Aorta (tissue), 5 donors: ENCODE data around the gene FRMD5. TPM values are rescaled to one million over a fixed set of nuclear protein-coding genes. Genes with fewer than 3 reads are reported as not detected.

Experiments
- ATAC-seq: fragments of 200-7000 bp; cut with Tn5 transposase; one replicate; pipeline ENCODE4 v1.9.1; 2022; ENCODE audit warnings: moderate library complexity; ENCODE audit not compliant: low FRiP score
- DNase-seq, 2 donors: peaks; one replicate each; pipeline ENCODE4 v3.0.0-alpha.2; 2020
- H3K27ac ChIP-seq, 2 donors: one replicate each; pipeline ENCODE4 v1.5.1; 2013; ENCODE audit warnings: low read length in 2 of 2, mild to moderate bottlenecking in 2 of 2, moderate library complexity in 2 of 2, control low read depth in 1 of 2, inconsistent platforms in 1 of 2, low read depth in 1 of 2
- H3K27me3 ChIP-seq, 2 donors: one replicate each; pipeline ENCODE4 v1.6.1; 2013; ENCODE audit warnings: control low read depth in 1 of 2, low read length in 1 of 2, mild to moderate bottlenecking in 1 of 2, moderate library complexity in 1 of 2; ENCODE audit not compliant: insufficient read depth in 2 of 2, control insufficient read depth in 1 of 2
- H3K36me3 ChIP-seq, 2 donors: one replicate each; pipeline ENCODE4 v1.6.1; 2013; ENCODE audit warnings: control low read depth in 1 of 2, low read length in 1 of 2, mild to moderate bottlenecking in 1 of 2; ENCODE audit not compliant: insufficient read depth in 2 of 2, control insufficient read depth in 1 of 2
- H3K4me1 ChIP-seq, 2 donors: one replicate each; pipeline ENCODE4 v1.6.1; 2013; ENCODE audit warnings: low read length in 2 of 2, control low read depth in 1 of 2, mild to moderate bottlenecking in 1 of 2, moderate library complexity in 1 of 2; ENCODE audit not compliant: insufficient read depth in 2 of 2, control insufficient read depth in 1 of 2
- H3K4me3 ChIP-seq, 2 donors: one replicate each; pipeline ENCODE4 v1.5.1; 2013; ENCODE audit warnings: low read length in 2 of 2, control low read depth in 1 of 2, mild to moderate bottlenecking in 1 of 2
- H3K9me3 ChIP-seq: one replicate; pipeline ENCODE4 v1.6.1; 2013; ENCODE audit warnings: mild to moderate bottlenecking, low read length; ENCODE audit not compliant: control insufficient read depth
- WGBS, 2 donors: extraction: QIAGEN DNeasy Blood & Tissue Kit; methylation state at CpG; one replicate each; pipeline ENCODE4 v1.1.7; 2013; 5-methylcytosine and 5-hydroxymethylcytosine counted together
- intact Hi-C, 2 donors: fragments of 100-400 bp; cut with DNase I; formaldehyde crosslinking; loops; one replicate each; pipeline versions ENCODE4 v1.14.2 to v1.15.0; 2022
- polyA plus RNA-seq, 2 donors: library from polyadenylated mRNA; stranded (reverse); fragments of 200-250 nt; gene quantifications; one replicate each; pipeline ENCODE4 v1.2.3, GENCODE V29; 2013
- total RNA-seq, 2 donors: library from RNA; stranded (reverse); fragmentation: NEBNext Ultra II Directional; extraction: Animal tissue kit (Norgen Biotek cat#: 25700); gene quantifications; one replicate each; pipeline ENCODE4 v1.2.1, GENCODE V29; 2021
- donor health status: healthy with polysubstance abuse.
- donor health status: Bipolar disorder and iron deficiency.
- donor health status: DM: no; HTN: no; CAD: no.
- donor health status: DM: no; HTN: no; CAD: no.
- donor health status: DM: yes; HTN: yes; CAD: no.

FRMD5 gene
- total and polyA plus RNA-seq, 4 donors = 0.18 to 0.88 (median 0.58) TPM

- H3K27me3 ChIP-seq = no peaks in the 10 kb centered on the region
- H3K4me3 ChIP-seq = no peak overlapping the region
- ATAC-seq = no peak
- H3K27ac ChIP-seq = no peak overlapping the region
- no peaks in the 10 kb centered on the region for H3K4me1 ChIP-seq
- H3K9me3 ChIP-seq = no peaks in the 10 kb centered on the region
- no peak for DNase-seq
- 46 to 51% methylated on average over 5 of the region's 5 CpGs for WGBS, 2 donors
- H3K36me3 ChIP-seq = no peaks in the 10 kb centered on the region
- intact Hi-C loops = no loop called here
Observed at GRCh38 chr15:44081026-44082013, 113.8 kb downstream of the FRMD5 start.

GRCh38 chr15:44075535-44075934 is 119.5 kb downstream of the FRMD5 start:
- Histone ChIP-seq H3K36me3 (no peaks in the 10 kb centered on the region), H3K9me3 (no peaks in the 10 kb centered on the region), H3K27me3 (no peaks in the 10 kb centered on the region), H3K4me3 (no peak overlapping the region), H3K27ac (no peak overlapping the region), H3K4me1 (no peaks in the 10 kb centered on the region)
- intact Hi-C loops = no loop called here
- no peak for ATAC-seq
- whole genome bisulfite sequencing, 2 donors = 19 to 24% methylated on average over 3 of the region's 3 CpGs
- DNase-seq = no peak

- no peak overlapping the region for H3K4me3 ChIP-seq
- no peak for ATAC-seq
- H3K27ac ChIP-seq = no peak overlapping the region
- intact Hi-C loops = loop anchor here in 1 of 2 donors (5.0 kb wide), 1 partner anchor 167 kb away; no protein-coding TSS in a partner anchor
- H3K36me3 ChIP-seq = no peaks in the 10 kb centered on the region
- H3K4me1 ChIP-seq = no peaks in the 10 kb centered on the region
- no peak for DNase-seq
- WGBS, 2 donors = 90 to 93% methylated on average over 1 of the region's 1 CpG
- no peaks in the 10 kb centered on the region for H3K9me3 ChIP-seq
- H3K27me3 ChIP-seq = no peaks in the 10 kb centered on the region
Observed at GRCh38 chr15:44069489-44069888, 125.6 kb downstream of the FRMD5 start.

- peaks cover 3% of the 10 kb centered on the region for H3K9me3 ChIP-seq
- WGBS, 2 donors = 71 to 78% methylated on average over 2 of the region's 2 CpGs
- no peaks in the 10 kb centered on the region for H3K27me3 ChIP-seq
- no peak for DNase-seq
- no peak overlapping the region for H3K27ac ChIP-seq
- H3K36me3 ChIP-seq = no peaks in the 10 kb centered on the region
- H3K4me3 ChIP-seq = no peak overlapping the region
- intact Hi-C loops = loop anchor here in 1 of 2 donors (5.0 kb wide), 1 partner anchor 166 kb away; no protein-coding TSS in a partner anchor
- H3K4me1 ChIP-seq = no peaks in the 10 kb centered on the region
- ATAC-seq = no peak
Observed at GRCh38 chr15:44068347-44068746, 126.7 kb downstream of the FRMD5 start.

- 26 to 29% methylated on average over 8 of the region's 8 CpGs for WGBS, 2 donors
Observed at GRCh38 chr15:44066211-44066827, 128.8 kb downstream of the FRMD5 start.

GRCh38 chr15:44064706-44065105 is 130.4 kb downstream of the FRMD5 start:
- Histone ChIP-seq H3K36me3 (no peaks in the 10 kb centered on the region), H3K9me3 (peaks cover 4% of the 10 kb centered on the region), H3K4me3 (no peak overlapping the region), H3K4me1 (no peaks in the 10 kb centered on the region), H3K27me3 (no peaks in the 10 kb centered on the region), H3K27ac (no peak overlapping the region)
- no peak for ATAC-seq
- DNase-seq = no peak
- WGBS, 2 donors = 90 to 99% methylated on average over 1 of the region's 1 CpG
- intact Hi-C loops = loop anchor here in 1 of 2 donors (5.0 kb wide), 1 partner anchor 162 kb away; no protein-coding TSS in a partner anchor

More at GRCh38 chr15:44066211-44066827, 128.8 kb downstream of the FRMD5 start:
- Histone ChIP-seq H3K4me3 (no peak overlapping the region), H3K36me3 (no peaks in the 10 kb centered on the region), H3K4me1 (no peaks in the 10 kb centered on the region), H3K27ac (no peak overlapping the region), H3K27me3 (no peaks in the 10 kb centered on the region), H3K9me3 (peaks cover 4% of the 10 kb centered on the region)
- ATAC-seq (no peak), DNase-seq (peak in 1 of 2 donors; percentile 47)
- intact Hi-C loops = loop anchor here (2.0 to 5.0 kb wide), 2 partner anchors 164 kb away; no protein-coding TSS in a partner anchor

GRCh38 chr15:44058126-44058525 is 136.9 kb downstream of the FRMD5 start:
- H3K9me3 ChIP-seq = no peaks in the 10 kb centered on the region
- 39 to 56% methylated on average over 2 of the region's 2 CpGs for WGBS, 2 donors
- H3K27me3 ChIP-seq = no peaks in the 10 kb centered on the region
- no peaks in the 10 kb centered on the region for H3K4me1 ChIP-seq
- ATAC-seq (no peak), DNase-seq (no peak)
- H3K4me3 ChIP-seq = no peak overlapping the region
- no peaks in the 10 kb centered on the region for H3K36me3 ChIP-seq
- no peak overlapping the region for H3K27ac ChIP-seq
- intact Hi-C loops = no loop called here

- no peak overlapping the region for H3K4me3 ChIP-seq
- no peaks in the 10 kb centered on the region for H3K4me1 ChIP-seq
- ATAC-seq (no peak), DNase-seq (no peak)
- no peaks in the 10 kb centered on the region for H3K36me3 ChIP-seq
- H3K27ac ChIP-seq = no peak overlapping the region
- no peaks in the 10 kb centered on the region for H3K27me3 ChIP-seq
- H3K9me3 ChIP-seq = no peaks in the 10 kb centered on the region
- intact Hi-C loops = no loop called here
Observed at GRCh38 chr15:44045661-44046060, 149.4 kb downstream of the FRMD5 start.
